GM12873 (cell line): ENCODE measurements around the gene NEGR1.

Source experiments
- TF ChIP-seq, protein P1 (sequence below): IDR thresholded peaks from 2 replicates; pipeline ENCODE4 v1.5.1; 2012; ENCODE audit warnings: low read depth, mild to moderate bottlenecking, moderate library complexity, low read length, control low read depth; ENCODE audit not compliant: insufficient read depth; ENCODE audit errors: missing control alignments

Gene NEGR1

DNA sequence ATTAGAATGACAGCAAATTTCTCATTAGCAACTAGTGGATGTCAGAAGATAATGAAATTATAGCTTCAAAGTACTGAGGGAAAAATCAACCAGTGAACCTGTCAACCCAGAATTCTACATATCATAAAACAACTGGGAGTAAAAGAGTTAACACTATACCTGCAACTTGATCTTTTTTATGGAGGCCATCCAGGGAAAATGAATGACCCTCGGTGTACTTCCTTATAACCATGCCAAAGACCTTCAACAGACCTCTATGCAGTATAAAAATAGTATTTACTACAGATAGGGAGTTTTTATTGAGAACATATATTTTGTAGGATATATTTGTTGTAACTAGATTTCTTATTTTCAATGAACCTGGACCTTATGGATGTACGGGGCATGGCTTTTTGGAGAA is 809.0 kb downstream of the NEGR1 start:
- TF ChIP-seq, protein P1, sequence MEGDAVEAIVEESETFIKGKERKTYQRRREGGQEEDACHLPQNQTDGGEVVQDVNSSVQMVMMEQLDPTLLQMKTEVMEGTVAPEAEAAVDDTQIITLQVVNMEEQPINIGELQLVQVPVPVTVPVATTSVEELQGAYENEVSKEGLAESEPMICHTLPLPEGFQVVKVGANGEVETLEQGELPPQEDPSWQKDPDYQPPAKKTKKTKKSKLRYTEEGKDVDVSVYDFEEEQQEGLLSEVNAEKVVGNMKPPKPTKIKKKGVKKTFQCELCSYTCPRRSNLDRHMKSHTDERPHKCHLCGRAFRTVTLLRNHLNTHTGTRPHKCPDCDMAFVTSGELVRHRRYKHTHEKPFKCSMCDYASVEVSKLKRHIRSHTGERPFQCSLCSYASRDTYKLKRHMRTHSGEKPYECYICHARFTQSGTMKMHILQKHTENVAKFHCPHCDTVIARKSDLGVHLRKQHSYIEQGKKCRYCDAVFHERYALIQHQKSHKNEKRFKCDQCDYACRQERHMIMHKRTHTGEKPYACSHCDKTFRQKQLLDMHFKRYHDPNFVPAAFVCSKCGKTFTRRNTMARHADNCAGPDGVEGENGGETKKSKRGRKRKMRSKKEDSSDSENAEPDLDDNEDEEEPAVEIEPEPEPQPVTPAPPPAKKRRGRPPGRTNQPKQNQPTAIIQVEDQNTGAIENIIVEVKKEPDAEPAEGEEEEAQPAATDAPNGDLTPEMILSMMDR = no peak

DNA sequence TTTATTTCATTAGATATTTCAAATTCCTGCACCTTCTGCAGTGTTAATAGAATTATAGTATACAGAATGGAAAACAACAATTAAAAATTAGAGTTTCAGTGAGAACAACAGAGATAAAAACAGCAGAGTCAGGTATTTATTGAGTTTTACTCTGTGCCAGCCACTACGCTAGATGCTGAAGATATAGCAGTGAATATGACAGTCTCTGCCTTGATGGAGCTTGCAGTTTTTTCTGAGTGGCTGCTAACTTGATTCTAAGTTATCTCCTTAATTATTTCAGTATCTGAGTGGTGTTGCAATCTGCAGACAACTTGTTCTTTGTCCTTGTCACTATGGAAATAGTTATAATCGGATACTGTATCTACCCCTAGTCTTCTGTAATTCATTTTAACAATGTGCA is 817.2 kb downstream of the NEGR1 start:
- TF ChIP-seq, protein P1 = no peak

DNA sequence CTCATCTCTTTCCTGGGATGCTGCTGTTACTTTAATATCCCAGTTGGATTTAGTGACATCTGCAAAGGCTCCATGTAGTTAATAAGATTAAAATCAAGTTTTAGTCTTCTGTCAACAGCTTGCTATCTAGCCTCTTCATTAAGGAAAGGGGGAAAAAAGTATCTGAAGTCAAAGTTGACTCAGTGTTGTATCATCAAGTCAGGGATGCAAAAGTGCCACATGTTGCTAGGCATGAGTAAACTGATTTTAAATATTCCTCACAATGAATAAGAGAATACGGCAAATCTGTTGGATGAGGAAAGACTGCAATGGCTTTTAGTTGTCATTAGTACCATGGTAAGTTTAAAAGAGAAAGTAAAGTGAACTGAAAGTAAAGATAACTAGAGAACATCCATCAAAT is 818.3 kb downstream of the NEGR1 start:
- TF ChIP-seq, protein P1 = no peak

DNA sequence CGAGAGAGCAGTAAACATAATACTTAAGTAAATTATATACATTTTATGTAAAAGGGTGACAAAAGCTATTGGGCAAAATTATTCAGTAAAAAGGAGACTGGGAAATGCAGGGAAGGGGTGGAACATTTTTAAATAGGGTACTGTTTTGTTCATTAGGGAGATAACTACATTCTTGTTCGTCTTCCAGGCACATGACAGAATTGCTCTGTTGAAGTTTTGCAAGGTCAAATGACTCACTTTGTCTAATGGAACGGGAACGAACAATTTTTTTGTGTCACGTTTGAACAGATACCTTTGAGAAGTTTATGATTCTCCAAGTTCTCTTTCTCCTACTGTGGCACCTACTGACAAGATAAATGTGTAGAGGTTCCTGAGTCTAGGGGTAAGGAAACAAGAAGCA is 819.2 kb downstream of the NEGR1 start:
- TF ChIP-seq, protein P1 = no peak

DNA sequence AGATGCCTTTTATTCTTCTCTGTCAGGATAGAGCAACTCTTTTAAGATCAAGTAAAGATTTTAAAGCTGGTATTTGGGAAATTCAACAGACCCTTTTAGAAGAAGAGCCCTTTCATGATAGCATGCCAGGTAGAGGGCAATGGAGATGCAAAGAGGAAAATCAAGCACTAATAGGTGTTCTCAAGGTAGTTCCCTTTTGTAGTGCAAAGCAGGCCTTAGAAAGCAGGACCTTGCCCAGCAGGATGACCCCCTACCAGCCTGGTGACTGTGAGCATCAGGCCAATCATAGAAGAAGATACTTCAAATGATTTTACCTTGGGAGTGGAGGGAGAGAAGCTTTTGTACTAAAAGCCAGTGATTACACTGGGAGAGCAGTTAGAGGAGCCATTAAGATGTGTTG is 820.1 kb downstream of the NEGR1 start:
- TF ChIP-seq, protein P1 = no peak

DNA sequence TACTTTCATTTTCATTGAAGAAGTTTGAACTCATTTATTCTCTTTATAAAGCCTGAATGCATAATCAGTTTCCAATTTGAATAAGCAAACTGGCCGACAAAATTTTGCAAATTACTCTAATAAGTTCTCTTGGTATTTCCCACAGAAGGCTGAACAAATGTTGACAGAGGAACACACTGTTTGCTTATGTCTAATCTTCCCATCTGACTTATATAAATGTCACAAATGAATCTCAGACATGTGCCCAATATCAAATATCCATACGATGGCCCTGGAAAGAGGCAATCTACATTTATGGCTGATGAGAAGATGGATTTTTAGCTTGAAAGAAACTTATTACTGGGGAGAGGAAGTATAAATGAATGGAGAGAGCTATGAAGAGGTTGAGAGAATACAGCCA is 820.9 kb downstream of the NEGR1 start:
- TF ChIP-seq, protein P1 = no peak

DNA sequence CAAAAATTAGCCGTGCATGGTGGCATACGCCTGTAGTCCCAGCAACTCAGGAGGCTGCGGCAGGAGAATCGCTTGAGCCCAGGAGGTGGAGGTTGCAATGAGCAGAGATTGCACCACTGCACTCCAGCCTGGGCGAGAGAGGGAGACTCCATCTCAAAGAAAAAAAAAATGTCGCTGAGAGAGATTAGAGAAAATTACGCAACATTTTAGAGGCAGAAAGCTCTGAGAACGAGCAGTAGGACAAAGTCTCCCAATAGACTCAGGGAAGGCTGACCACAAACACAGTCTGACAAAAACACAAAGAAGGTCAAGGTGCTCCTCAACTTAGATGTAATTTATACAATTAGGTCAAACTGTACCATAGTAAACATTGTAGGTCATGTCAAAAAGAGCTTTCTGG is 833.9 kb downstream of the NEGR1 start:
- TF ChIP-seq, protein P1 = no peak

DNA sequence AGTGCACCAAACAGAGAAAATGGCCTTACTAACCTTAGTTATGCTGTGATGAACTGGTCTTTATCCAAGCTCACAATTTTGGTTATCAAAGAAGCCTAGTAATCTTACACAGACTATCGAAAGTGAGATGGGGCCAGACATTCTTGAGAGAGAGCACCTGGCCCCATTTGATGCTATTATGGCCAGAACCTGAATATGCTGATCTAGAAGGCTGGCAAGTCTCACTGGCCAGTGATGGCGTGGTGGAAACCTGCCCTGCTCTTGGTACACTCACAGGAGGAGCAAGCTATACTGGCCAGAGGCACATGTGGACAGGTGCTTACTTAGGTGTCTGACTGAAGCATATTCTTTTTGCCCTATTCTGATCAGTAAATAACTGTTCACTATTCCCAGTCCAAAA is 843.7 kb downstream of the NEGR1 start:
- TF ChIP-seq, protein P1 = no peak
